GM12872 (cell line): Measurements from ENCODE around the gene POLR3H.
A peak's percentile ranks its signal among the peaks of the same experiment; 100 is the strongest.

Source experiments
- CTCF ChIP-seq: IDR thresholded peaks from 3 replicates; pipeline ENCODE4 v1.5.1; 2011; ENCODE audit warnings: low read depth, mild to moderate bottlenecking, low read length, moderate library complexity; ENCODE audit not compliant: insufficient read depth

POLR3H gene

GRCh38 chr22:41579297-41579996 lies 35.2 kb upstream of the POLR3H start:
- TF ChIP-seq CTCF, result no peak

- TF ChIP-seq CTCF, result no peak
Observed at GRCh38 chr22:41578818-41579217, 34.5 kb upstream of the POLR3H start.

GRCh38 chr22:41578114-41578513 lies 33.8 kb upstream of the POLR3H start:
- TF ChIP-seq CTCF, result no peak

GRCh38 chr22:41576877-41577276 lies 32.6 kb upstream of the POLR3H start:
- peak; percentile 61 for TF ChIP-seq CTCF

- TF ChIP-seq CTCF, result no peak
Observed at GRCh38 chr22:41575533-41575932, 31.3 kb upstream of the POLR3H start.

GRCh38 chr22:41574847-41575381 lies 30.6 kb upstream of the POLR3H start:
- TF ChIP-seq CTCF, result no peak

GRCh38 chr22:41573677-41574076 lies 29.4 kb upstream of the POLR3H start:
- no peak for TF ChIP-seq CTCF
